Activated CD4-positive, alpha-beta T cell treated with anti-CD3 and anti-CD28 coated beads, Interleukin-2, amount 50 U/mL, for 16 hours (primary cell): ENCODE measurements around the gene CHADL.
"Not testable (repeated sequence)": the region's sequence is repeated elsewhere in the genome, so short reads cannot be mapped to it uniquely, and the experiment has no call there.

Experiments
- DNase-seq: peaks from one replicate; pipeline ENCODE4 v3.0.0-alpha.2; 2020

The CHADL gene

DNA sequence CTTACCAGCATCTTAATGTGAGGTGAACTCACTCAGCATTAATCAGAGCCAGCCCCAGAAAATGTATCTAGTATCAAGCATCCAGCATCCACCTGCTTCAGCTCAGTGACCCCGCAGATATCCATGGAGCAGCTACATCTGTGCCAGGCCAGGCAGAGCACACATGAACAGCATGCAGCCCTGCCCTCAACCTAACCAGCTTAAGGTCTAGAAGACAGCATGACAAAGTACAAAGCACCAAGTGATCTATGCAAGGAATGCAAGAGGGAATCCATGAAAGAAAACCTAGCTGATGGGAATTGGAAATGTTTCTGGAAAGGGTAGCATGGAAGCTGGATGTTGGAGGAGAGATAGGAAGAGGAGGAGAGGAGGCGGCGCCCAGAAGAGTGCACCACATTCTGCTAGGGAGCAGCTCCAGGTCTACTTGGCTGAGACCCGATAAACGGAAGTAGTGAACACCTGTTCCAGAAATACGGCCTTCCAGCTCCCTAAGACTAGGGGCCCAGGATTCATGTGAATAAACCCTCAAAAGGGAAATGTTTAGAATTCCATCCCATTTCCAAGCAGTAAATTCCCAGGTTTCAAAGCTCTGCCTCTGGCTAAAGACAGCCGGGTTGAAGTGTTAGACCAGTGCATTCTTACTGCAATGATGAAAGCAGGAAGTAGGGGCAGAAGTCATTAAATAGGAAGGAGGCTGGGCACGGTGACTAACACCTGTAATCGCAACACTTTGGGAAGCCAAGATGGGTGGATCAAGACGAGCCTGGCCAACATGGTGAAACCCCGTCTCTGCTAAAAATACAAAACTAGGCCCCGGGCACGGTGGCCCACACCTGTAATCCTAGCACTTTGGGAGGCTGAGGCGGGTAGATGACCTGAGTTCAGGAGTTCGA is 59.1 kb downstream of the CHADL start:
- no peak for DNase-seq

- DNase-seq, result no peak
Measured at GRCh38 chr22:41180926-41181325, 59.8 kb downstream of the CHADL start.

GRCh38 chr22:41180362-41180761 is 60.4 kb downstream of the CHADL start:
- DNase-seq, result not testable (repeated sequence)
